SU-DHL-6 (cell line): Measurements from ENCODE around the gene HOOK2.

Experiments
- EZH2phosphoT487 ChIP-seq: fragments of 200-600 bp; sonication (generic), shearing (Covaris generic); conservative IDR thresholded peaks from 2 replicates; pipeline ENCODE4 v1.6.1; 2018; ENCODE audit warnings: mild to moderate bottlenecking, antibody characterized with exemption, low read length, moderate library complexity, mixed read lengths
- TF ChIP-seq, protein P1 (sequence below): fragments of 200-600 bp; sonication (generic); IDR thresholded peaks from one replicate; pipeline ENCODE4 v1.5.1; 2017; ENCODE audit warnings: antibody characterized with exemption, mild to moderate bottlenecking, low read length, moderate library complexity; ENCODE audit not compliant: insufficient read depth, poor library complexity, severe bottlenecking

- TF ChIP-seq, protein P1, sequence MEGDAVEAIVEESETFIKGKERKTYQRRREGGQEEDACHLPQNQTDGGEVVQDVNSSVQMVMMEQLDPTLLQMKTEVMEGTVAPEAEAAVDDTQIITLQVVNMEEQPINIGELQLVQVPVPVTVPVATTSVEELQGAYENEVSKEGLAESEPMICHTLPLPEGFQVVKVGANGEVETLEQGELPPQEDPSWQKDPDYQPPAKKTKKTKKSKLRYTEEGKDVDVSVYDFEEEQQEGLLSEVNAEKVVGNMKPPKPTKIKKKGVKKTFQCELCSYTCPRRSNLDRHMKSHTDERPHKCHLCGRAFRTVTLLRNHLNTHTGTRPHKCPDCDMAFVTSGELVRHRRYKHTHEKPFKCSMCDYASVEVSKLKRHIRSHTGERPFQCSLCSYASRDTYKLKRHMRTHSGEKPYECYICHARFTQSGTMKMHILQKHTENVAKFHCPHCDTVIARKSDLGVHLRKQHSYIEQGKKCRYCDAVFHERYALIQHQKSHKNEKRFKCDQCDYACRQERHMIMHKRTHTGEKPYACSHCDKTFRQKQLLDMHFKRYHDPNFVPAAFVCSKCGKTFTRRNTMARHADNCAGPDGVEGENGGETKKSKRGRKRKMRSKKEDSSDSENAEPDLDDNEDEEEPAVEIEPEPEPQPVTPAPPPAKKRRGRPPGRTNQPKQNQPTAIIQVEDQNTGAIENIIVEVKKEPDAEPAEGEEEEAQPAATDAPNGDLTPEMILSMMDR, result no peak
- TF ChIP-seq EZH2phosphoT487, result no peak
Measured at GRCh38 chr19:12794971-12795381, 19.6 kb upstream of the HOOK2 start.
